H1 (cell line): ENCODE measurements around the gene AGBL1. TPM values are rescaled to one million over a fixed set of nuclear protein-coding genes. Genes with fewer than 3 reads are reported as not detected.

Experiments used
- CHD7 ChIP-seq: fragments of 300-600 bp; sonication (generic); IDR thresholded peaks from 2 replicates; pipeline ENCODE4 v1.7.1; 2012; ENCODE audit warnings: low read length, moderate library complexity, mild to moderate bottlenecking, inconsistent platforms; ENCODE audit not compliant: insufficient replicate concordance
- KDM5A ChIP-seq: fragments of 200-600 bp; IDR thresholded peaks from 2 replicates; pipeline ENCODE4 v1.7.1; 2012; ENCODE audit warnings: mild to moderate bottlenecking, low read length, inconsistent platforms, mixed read lengths
- polyA plus RNA-seq, 7 experiments: library from polyadenylated mRNA; depleted of rRNA in 3 of 7; stranded (reverse) in 5 of 7; unstranded in 2 of 7; fragments of >200 nt in 5 of 7; fragments of 200-250 nt in 2 of 7; gene quantifications; 1 replicate in 5 of 7; 2 replicates in 1 of 7; 4 replicates in 1 of 7; pipeline versions ENCODE4 v1.2.1 to v1.2.3, GENCODE V29; 2011 to 2013; ENCODE audit warnings: missing spikeins in 2 of 7, mixed read lengths in 2 of 7
- total RNA-seq: library from RNA; stranded (reverse); fragmentation: NEBNext Ultra II Directional; extraction: Animal tissue kit (Norgen Biotek cat#: 25700); gene quantifications from 2 replicates; pipeline ENCODE4 v1.2.1, GENCODE V29; 2021

AGBL1 gene
- total and polyA plus RNA-seq, 2 of the 8 experiments (the other 6 are each of a cell fraction or from before 2014, with no cell fraction given): not detected

DNA sequence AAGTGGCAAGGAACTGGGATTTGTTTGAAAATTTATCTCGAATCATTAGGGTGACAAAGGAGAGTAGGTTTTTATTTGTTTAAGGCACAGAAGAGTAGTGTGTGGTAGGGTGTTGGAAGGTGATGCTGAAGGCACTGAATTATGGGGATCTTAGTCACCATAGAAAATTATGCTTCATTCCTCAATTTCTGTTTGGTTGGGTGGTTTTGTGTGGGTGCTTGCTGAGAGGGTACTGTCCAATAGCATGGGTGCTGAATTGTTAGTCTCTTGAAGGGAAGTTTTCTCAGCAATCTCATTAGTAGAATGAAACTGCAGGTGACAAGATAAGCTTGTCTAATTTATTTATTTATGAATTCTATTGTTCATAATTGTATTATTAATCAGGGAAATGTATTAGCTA lies 610.9 kb downstream of the AGBL1 start (continued):
- TF ChIP-seq CHD7: no peak
- TF ChIP-seq KDM5A: no peak
